Subcutaneous adipose tissue (tissue), 4 donors: ENCODE results near the gene SLC51B. TPM values are rescaled to one million over a fixed set of nuclear protein-coding genes. Genes with fewer than 3 reads are reported as not detected.

Source experiments
- total RNA-seq, 4 donors: library from RNA; depleted of rRNA; stranded (reverse); fragments of >200 nt; gene quantifications; one replicate each; pipeline ENCODE4 v1.1.0, GENCODE V29; 2016
- TF ChIP-seq, protein P1 (sequence below): fragments of 450-650 bp; IDR thresholded peaks from one replicate; pipeline ENCODE4 v1.5.1; 2016; ENCODE audit warnings: low read depth, mild to moderate bottlenecking, control low read depth, antibody characterized with exemption, moderate library complexity

The SLC51B gene
- total RNA-seq, 4 donors from 2014 or later: not detected

DNA sequence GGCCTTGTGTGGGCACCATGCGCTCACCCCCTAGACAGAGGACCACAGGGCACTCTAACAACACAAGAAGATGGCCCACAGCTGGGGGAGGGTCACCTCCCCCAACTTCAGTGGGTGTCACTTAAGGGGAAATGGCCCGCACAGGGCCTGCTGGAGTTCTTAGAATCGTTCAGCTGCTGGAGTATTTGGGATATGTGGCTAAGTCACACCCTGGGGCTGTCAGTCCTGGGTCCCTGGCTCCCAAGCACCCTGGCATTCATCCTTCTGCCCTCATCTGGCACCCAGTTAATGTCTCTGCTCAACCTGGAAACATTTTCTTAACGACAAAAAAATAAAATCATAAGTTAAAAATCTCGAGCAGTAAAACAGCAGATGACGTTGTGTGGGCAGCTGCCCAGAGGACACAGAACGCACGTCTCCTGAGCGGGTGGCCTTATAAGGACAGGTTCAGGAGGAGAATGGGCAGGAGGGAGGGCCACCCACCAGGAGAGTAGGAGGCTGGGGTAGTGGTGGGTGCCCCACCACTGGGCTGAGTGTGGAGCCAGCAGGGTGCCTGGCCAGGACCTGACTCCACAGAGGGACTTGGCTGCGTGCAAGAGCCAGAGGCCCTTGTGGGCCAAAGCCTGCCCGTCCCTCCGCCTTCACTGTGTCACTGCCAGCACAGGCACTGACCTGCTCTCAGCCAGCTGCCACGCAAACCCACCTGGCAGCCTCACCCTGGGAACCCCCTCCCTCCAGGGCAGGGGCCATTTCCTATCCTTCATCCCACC lies 42.9 kb downstream of the SLC51B start:
- TF ChIP-seq, protein P1, sequence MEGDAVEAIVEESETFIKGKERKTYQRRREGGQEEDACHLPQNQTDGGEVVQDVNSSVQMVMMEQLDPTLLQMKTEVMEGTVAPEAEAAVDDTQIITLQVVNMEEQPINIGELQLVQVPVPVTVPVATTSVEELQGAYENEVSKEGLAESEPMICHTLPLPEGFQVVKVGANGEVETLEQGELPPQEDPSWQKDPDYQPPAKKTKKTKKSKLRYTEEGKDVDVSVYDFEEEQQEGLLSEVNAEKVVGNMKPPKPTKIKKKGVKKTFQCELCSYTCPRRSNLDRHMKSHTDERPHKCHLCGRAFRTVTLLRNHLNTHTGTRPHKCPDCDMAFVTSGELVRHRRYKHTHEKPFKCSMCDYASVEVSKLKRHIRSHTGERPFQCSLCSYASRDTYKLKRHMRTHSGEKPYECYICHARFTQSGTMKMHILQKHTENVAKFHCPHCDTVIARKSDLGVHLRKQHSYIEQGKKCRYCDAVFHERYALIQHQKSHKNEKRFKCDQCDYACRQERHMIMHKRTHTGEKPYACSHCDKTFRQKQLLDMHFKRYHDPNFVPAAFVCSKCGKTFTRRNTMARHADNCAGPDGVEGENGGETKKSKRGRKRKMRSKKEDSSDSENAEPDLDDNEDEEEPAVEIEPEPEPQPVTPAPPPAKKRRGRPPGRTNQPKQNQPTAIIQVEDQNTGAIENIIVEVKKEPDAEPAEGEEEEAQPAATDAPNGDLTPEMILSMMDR: no peak

DNA sequence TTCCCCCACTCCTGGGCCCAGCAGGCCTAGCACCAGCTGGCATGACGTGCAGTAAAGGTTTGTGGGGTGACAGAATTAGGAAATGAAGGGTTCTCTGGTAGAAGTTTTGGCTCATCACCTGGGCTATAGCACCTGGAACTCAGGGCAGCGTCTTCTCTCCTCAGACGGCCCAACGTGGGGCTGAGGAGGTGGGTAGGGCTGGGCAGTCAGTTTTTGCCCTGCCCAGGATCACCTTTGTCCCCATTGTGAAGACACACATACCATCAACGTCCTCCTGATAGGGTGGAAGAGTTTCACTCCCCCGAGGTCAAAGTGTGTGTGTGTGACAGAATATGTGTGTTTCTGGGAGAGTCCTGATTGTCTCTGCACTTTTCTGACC lies 43.4 kb downstream of the SLC51B start:
- TF ChIP-seq, protein P1: no peak

DNA sequence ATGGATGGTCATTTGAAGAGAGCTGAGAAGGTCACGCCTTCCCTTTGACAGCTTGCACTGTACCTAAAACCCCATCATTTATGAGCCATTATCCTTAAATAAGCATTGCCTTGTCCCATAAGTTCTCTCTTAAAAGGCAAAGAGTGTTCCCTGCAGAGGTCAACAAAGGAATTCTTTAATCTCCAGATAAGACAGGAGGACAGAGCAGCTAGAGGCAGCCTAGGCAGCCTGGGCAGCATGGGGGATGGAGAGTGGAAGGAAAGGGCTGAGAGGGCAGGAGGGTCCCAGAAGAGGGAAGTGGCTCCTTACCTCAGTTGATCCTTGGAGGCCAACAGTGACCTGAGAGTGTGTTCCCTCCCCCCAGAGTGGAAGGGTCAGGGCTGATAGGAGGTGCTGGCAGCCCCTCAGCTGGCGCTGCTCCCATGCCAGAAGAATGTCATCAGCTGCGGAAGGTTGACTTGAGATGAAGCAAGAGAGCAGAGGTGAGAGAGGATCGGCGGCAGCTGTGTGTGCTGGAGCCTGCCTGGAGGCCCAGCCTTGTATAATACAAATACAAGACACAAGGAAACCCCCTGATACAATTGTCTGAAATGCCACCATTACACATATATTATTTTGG lies 44.1 kb downstream of the SLC51B start:
- TF ChIP-seq, protein P1: no peak

DNA sequence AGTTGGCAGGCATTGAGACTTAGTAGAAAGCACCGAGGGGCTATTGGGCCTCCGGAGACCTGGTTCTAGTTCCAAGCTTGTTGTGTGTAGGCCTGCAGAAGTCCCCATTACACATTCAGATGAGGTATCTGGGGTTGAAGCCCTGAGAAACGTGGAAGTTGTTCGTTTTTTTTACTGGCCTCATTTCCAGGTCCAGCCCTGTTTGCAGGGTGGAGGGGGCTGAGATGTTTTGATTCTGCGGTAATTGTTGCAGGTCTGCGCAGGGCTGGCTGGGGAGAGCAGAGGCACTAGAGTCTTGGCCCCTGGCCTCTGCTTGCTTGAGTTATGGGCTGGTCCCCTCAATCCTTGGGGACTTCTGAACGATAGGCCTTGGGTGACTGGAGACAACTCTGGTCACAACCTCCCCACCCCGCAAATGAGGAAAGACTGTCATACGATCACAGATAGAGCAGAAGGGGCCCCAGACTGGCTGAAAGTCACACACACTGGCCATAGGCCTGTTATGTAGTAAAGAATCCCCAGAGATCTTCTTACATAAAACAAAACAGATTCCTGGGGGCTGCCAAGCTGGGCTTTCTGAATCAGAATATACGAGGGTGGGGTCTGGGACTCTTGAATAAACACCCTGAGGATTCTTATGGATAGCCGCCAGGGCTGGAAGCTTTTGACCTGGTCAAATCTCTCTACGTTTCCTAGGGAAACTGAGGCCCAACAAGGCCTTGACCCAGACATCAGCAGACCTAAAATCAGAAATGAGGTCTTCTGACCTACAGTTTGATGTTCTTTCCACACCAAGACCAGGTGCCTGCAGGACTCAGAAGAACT lies 47.0 kb downstream of the SLC51B start:
- TF ChIP-seq, protein P1: no peak

DNA sequence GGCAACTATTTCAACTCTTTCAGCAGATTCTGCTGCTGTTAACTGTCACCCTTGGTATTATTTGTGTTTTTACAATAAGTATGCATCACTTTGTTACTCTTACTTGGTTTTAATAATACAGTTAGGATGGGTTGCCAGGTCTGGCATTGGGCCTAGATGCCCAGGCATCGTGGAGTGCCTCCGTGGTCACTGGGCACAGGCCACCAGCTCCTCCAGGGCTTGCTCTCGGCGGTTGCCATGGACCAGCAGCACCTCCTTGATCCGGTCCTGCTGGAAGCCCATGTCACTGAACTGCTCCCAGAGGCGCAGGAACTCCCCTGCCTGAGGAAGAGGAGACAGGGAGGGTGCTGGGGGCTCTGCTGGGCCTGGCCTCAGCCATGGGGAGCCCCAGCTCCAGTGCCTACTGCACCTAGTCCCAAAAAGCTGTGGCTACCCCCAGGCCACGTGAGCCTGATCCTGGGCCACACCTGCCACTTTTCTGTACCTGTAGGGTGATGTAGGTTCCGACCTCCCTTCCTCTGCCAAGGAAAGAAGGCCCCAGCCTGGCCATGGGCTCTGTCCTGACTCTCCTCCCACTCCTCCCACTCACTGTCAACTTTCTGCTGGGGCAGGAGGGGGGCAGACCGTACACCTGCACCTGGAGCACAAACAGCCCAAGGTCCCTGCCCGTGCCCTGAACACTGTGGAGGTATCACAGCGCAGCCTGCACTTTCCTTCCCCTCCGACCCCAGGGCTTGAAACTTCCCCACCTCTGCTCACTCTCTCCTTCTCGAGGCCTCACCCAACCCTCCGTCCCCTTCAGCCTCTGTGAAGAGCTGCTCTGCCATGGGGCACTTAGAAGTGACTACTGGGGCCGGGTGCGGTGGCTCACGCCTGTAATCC lies 48.0 kb downstream of the SLC51B start:
- TF ChIP-seq, protein P1: no peak

DNA sequence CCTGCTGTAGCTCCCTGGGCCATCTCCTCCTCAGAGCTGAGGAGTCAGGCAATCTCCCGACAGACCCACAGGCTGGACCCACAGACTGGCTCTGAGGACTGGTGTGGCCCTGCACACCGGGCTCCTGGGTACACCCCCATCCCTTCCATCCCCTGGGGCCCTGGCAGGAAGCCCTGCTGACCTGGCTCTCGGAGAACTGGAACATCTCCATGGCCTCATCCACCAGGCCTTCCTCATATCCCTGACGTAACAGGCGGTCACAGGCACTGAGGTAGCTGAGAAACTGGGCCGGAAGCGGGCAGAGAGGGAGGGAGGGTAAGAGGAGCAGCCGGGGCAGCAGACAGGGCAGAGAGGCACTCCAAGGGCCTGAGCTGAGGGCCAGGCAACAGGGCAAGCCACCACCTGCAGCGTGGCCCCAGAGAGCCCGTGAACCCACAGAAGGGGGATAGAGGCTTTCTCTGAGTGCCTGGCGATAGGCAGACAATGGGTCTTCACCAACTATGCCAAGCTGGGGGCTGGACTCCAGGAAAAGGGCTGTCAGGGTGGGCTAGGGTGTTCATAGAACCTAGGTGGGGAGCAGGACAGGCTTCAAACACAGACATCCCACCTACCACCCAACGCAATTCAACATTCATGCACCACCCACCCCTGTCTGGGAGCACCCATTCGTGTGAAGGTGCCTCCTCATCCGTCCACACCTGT lies 49.3 kb downstream of the SLC51B start:
- TF ChIP-seq, protein P1: no peak
